KOPT-K1 (cell line): Measurements from ENCODE around the gene MTUS2.
A peak's percentile ranks its signal among the peaks of the same experiment; 100 is the strongest.
"Not testable (repeated sequence)": the region's sequence is repeated elsewhere in the genome, so short reads cannot be mapped to it uniquely, and the experiment has no call there.

ENCODE experiments used
- H3K27ac ChIP-seq: fragments of 200-600 bp; sonication (generic); 2 replicates; pipeline ENCODE4 v1.5.1; 2016; ENCODE audit warnings: antibody characterized with exemption, mild to moderate bottlenecking, low read depth, low read length; ENCODE audit not compliant: poor library complexity, severe bottlenecking
- H3K36me3 ChIP-seq: fragments of 200-600 bp; sonication (generic); 2 replicates; pipeline ENCODE4 v1.5.1; 2017; ENCODE audit warnings: antibody characterized with exemption, mild to moderate bottlenecking, low read length, moderate library complexity; ENCODE audit not compliant: insufficient read depth
- H3K9me3 ChIP-seq: fragments of 200-600 bp; sonication (generic); 2 replicates; pipeline ENCODE4 v1.5.1; 2017; ENCODE audit warnings: antibody characterized with exemption, low read length, mild to moderate bottlenecking; ENCODE audit not compliant: insufficient read depth, poor library complexity, severe bottlenecking

Gene MTUS2

GRCh38 chr13:29190298-29190697 lies 370.2 kb downstream of the MTUS2 start:
- no peaks in the 10 kb centered on the region for H3K36me3 ChIP-seq
- no peak overlapping the region for H3K27ac ChIP-seq
- H3K9me3 ChIP-seq = peaks cover 6% of the 10 kb centered on the region

- Histone ChIP-seq H3K9me3 (no peaks in the 10 kb centered on the region), H3K27ac (no peak overlapping the region), H3K36me3 (no peaks in the 10 kb centered on the region)
Observed at GRCh38 chr13:29193083-29193482, 372.9 kb downstream of the MTUS2 start.

GRCh38 chr13:29195456-29195855 lies 375.3 kb downstream of the MTUS2 start:
- H3K27ac ChIP-seq = no peak overlapping the region
- H3K9me3 ChIP-seq = no peaks in the 10 kb centered on the region
- H3K36me3 ChIP-seq = no peaks in the 10 kb centered on the region

- Histone ChIP-seq H3K9me3 (no peaks in the 10 kb centered on the region), H3K36me3 (no peaks in the 10 kb centered on the region), H3K27ac (no peak overlapping the region)
Observed at GRCh38 chr13:29196409-29197074, 376.4 kb downstream of the MTUS2 start.

- not testable (repeated sequence) for H3K36me3 ChIP-seq, H3K9me3 ChIP-seq, H3K27ac ChIP-seq
Observed at GRCh38 chr13:29202753-29203152, 382.6 kb downstream of the MTUS2 start.

GRCh38 chr13:29204651-29205050 lies 384.5 kb downstream of the MTUS2 start:
- H3K27ac ChIP-seq = no peak overlapping the region
- no peaks in the 10 kb centered on the region for H3K9me3 ChIP-seq
- H3K36me3 ChIP-seq = no peaks in the 10 kb centered on the region

GRCh38 chr13:29210676-29211075 lies 390.5 kb downstream of the MTUS2 start:
- no peaks in the 10 kb centered on the region for H3K36me3 ChIP-seq
- H3K9me3 ChIP-seq = peaks cover 11% of the 10 kb centered on the region
- no peak overlapping the region for H3K27ac ChIP-seq

GRCh38 chr13:29211162-29211561 lies 391.0 kb downstream of the MTUS2 start:
- not testable (repeated sequence) for H3K36me3 ChIP-seq, H3K27ac ChIP-seq
- peaks cover 11% of the 10 kb centered on the region for H3K9me3 ChIP-seq

- peaks cover 35% of the 10 kb centered on the region for H3K9me3 ChIP-seq
- H3K27ac ChIP-seq = no peak overlapping the region
- H3K36me3 ChIP-seq = no peaks in the 10 kb centered on the region
Observed at GRCh38 chr13:29222458-29222857, 402.3 kb downstream of the MTUS2 start.

GRCh38 chr13:29224206-29224605 lies 404.1 kb downstream of the MTUS2 start:
- no peak overlapping the region for H3K27ac ChIP-seq

GRCh38 chr13:29227576-29227975 lies 407.4 kb downstream of the MTUS2 start:
- no peaks in the 10 kb centered on the region for H3K36me3 ChIP-seq
- no peak overlapping the region for H3K27ac ChIP-seq
- H3K9me3 ChIP-seq = peaks cover 26% of the 10 kb centered on the region

More at GRCh38 chr13:29224206-29224605, 404.1 kb downstream of the MTUS2 start:
- Histone ChIP-seq H3K36me3 (no peaks in the 10 kb centered on the region), H3K9me3 (peaks cover 35% of the 10 kb centered on the region)

- no peak overlapping the region for H3K27ac ChIP-seq
- no peaks in the 10 kb centered on the region for H3K36me3 ChIP-seq
- no peaks in the 10 kb centered on the region for H3K9me3 ChIP-seq
Observed at GRCh38 chr13:29230299-29230845, 410.2 kb downstream of the MTUS2 start.

- Histone ChIP-seq H3K9me3 (peaks cover 42% of the 10 kb centered on the region), H3K36me3 (no peaks in the 10 kb centered on the region), H3K27ac (peak overlapping the region; percentile 97)
Observed at GRCh38 chr13:29239653-29240525, 419.8 kb downstream of the MTUS2 start.

- Histone ChIP-seq H3K36me3 (no peaks in the 10 kb centered on the region), H3K27ac (no peak overlapping the region), H3K9me3 (no peaks in the 10 kb centered on the region)
Observed at GRCh38 chr13:29254626-29255370, 434.7 kb downstream of the MTUS2 start.

- Histone ChIP-seq H3K9me3 (no peaks in the 10 kb centered on the region), H3K36me3 (no peaks in the 10 kb centered on the region), H3K27ac (no peak overlapping the region)
Observed at GRCh38 chr13:29255567-29255966, 435.4 kb downstream of the MTUS2 start.
